Progenitor cell of endocrine pancreas (in vitro differentiated cells): ENCODE measurements around the gene RUNDC1. TPM values are rescaled to one million over a fixed set of nuclear protein-coding genes. Genes with fewer than 3 reads are reported as not detected.

Experiments
- DNase-seq: peaks from one replicate; pipeline ENCODE4 v3.0.0; 2021; ENCODE audit warnings: low spot score; ENCODE audit not compliant: unreplicated experiment
- H3K27ac Mint-ChIP-seq: 2 replicates; pipeline ENCODE4 v1.8.0; 2021; ENCODE audit warnings: mild to moderate bottlenecking, moderate library complexity, mixed read lengths
- H3K27me3 Mint-ChIP-seq: 2 replicates; pipeline ENCODE4 v1.8.0; 2021; ENCODE audit warnings: mixed read lengths
- H3K36me3 Mint-ChIP-seq: 2 replicates; pipeline ENCODE4 v1.8.0; 2022; ENCODE audit warnings: mixed read lengths; ENCODE audit not compliant: insufficient read depth
- H3K4me1 Mint-ChIP-seq: 2 replicates; pipeline ENCODE4 v1.8.0; 2021; ENCODE audit warnings: low read depth, mixed read lengths
- H3K4me3 Mint-ChIP-seq: 2 replicates; pipeline ENCODE4 v1.8.0; 2021; ENCODE audit warnings: low read depth, mild to moderate bottlenecking, moderate library complexity, mixed read lengths
- H3K9me3 Mint-ChIP-seq: 2 replicates; pipeline ENCODE4 v1.8.0; 2021; ENCODE audit warnings: low read depth, mixed read lengths
- total RNA-seq: library from RNA; stranded (reverse); gene quantifications from 2 replicates; pipeline ENCODE4 v1.2.1, GENCODE V29; 2021
- TF ChIP-seq, protein P1 (sequence below): fragments of 200-600 bp; sonication (generic); IDR thresholded peaks from one replicate; pipeline ENCODE4 v1.5.0; 2021; ENCODE audit warnings: antibody characterized with exemption, mild to moderate bottlenecking; ENCODE audit not compliant: unreplicated experiment

Gene RUNDC1
- total RNA-seq, 1 donor from 2014 or later: 22.6 TPM

DNA sequence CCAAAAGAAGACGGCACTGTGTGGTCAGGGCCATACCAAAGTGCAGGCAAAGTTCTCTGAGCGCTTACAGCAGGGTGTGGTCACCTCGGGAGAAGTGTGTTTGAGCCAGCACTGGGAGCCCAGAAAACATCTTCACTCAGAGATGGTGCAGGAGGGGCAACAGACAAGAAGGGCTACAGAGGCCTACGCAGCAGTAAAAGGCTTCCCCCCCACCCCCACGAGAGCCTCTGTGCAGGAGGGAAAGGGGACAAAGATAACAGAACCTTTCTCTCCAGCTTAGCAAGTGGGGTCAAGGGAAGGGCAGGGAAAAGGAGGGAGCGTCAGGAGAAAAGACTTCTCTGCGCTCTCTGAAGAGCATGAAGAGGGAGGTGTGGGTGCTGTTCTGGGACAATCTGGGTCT lies 39.1 kb downstream of the RUNDC1 start:
- Mint-ChIP-seq H3K27ac (peak overlapping the region; percentile 93), H3K9me3 (no peaks in the 10 kb centered on the region), H3K4me1 (peaks cover 30% of the 10 kb centered on the region), H3K36me3 (peaks cover 14% of the 10 kb centered on the region), H3K27me3 (no peaks in the 10 kb centered on the region), H3K4me3 (peak overlapping the region; percentile 95)
- DNase-seq: no peak
- TF ChIP-seq, protein P1, sequence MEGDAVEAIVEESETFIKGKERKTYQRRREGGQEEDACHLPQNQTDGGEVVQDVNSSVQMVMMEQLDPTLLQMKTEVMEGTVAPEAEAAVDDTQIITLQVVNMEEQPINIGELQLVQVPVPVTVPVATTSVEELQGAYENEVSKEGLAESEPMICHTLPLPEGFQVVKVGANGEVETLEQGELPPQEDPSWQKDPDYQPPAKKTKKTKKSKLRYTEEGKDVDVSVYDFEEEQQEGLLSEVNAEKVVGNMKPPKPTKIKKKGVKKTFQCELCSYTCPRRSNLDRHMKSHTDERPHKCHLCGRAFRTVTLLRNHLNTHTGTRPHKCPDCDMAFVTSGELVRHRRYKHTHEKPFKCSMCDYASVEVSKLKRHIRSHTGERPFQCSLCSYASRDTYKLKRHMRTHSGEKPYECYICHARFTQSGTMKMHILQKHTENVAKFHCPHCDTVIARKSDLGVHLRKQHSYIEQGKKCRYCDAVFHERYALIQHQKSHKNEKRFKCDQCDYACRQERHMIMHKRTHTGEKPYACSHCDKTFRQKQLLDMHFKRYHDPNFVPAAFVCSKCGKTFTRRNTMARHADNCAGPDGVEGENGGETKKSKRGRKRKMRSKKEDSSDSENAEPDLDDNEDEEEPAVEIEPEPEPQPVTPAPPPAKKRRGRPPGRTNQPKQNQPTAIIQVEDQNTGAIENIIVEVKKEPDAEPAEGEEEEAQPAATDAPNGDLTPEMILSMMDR: no peak

- Mint-ChIP-seq H3K36me3 (peaks cover 10% of the 10 kb centered on the region), H3K27ac (no peak overlapping the region), H3K27me3 (no peaks in the 10 kb centered on the region), H3K4me3 (peak overlapping the region; percentile 95), H3K9me3 (no peaks in the 10 kb centered on the region), H3K4me1 (peaks cover 29% of the 10 kb centered on the region)
- no peak for DNase-seq
- TF ChIP-seq, protein P1: no peak
Observed at GRCh38 chr17:43020030-43020621, 39.8 kb downstream of the RUNDC1 start.

DNA sequence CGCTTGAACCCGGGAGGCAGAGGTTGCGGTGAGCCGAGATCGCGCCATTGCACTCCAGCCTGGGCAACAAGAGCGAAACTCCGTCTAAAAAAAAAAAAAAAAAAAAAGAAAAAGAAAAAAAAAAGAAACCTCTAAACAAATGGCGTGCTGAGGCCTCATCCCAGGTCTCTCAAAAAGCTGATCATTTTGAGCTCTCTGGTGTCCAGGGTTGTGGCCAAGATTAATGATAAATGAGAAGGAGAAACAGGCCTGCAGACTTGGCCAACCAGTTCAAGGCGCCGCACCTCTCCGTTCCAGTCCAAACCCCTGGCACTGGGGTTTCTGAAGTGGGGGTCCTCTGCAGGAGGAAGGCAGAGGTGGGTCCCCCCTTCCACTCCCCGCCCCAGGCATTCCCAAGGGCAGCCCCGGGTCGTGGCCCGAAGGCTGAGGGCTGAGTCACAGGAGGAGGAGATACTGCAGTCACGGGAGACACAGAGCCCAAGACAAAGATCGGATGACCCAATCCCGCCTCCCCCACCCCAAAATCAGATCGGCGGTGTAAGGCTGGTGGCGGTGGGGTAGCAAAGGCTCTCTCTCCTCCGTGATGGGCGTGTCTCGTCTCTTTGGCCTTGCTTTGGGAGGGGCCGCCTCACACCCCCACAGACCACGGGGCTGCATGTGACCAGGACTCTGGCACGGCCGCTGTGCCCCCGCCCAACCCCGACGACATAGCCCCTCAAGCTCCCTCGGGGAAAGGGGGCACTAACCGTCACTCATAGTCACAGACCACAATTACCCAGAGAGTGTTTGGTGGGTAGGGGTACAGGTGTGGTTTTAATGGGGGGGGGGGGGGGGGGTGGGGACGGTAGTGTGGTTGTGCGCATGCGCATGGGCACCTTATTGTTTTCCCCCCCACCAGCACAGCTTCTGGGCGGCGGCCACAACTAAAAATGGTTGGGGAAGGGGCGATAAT lies 40.7 kb downstream of the RUNDC1 start:
- Mint-ChIP-seq H3K9me3 (no peaks in the 10 kb centered on the region), H3K4me1 (peaks cover 31% of the 10 kb centered on the region), H3K27me3 (no peaks in the 10 kb centered on the region), H3K4me3 (peak overlapping the region; percentile 95), H3K27ac (peak overlapping the region; percentile 96), H3K36me3 (peaks cover 5% of the 10 kb centered on the region)
- TF ChIP-seq, protein P1: no peak
- peak; percentile 46 for DNase-seq

DNA sequence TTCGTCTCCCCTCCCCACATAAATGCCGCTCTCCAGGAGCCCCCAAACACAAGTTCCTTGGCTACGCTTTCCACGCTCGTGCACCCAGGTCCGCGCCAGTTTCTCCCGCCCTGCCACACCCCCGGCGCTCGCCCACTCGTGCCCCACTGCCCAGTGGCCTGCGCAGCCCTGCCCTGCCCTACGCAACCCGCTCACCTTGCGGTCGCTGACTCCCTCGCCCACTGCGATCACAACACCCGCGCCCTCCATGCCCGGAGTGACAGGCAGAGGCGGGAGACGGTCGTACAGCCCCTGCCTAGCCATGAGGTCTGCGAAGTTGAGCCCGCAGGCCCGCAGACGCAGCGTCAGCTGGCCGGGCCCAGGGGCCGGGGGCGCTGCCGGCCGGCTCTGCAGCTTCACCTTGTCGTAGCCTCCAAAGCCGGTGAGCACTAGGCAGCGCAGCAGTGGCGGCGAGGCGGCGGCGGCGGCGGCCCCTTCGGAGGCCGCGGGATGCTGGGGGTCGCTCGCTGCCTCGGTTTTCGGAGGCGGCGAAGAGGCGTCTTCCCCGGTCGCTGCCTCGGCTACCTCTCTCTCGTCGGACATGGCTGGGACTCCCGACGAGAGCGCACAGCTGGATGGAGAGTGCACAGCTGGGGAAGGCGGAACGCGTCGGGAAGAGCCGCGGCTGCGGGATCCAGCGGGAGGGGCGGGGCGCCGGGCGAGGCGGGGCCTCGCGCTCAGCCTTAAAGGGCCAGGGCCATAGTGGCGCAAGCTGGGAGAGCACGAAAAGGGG lies 41.6 kb downstream of the RUNDC1 start, which contains the start of gene VAT1:
TSS of gene VAT1 (minus strand) at position 645 of the 772 bp plus-strand sequence. CDS start at position 582, 63 bp downstream.
- H3K27ac Mint-ChIP-seq: peak within 1 kb of the TSS; percentile 96
- H3K4me3 Mint-ChIP-seq: peak within 1 kb of the TSS; percentile 95
- peak; percentile 53 for DNase-seq
- peaks cover 31% of the 10 kb centered on the region for H3K4me1 Mint-ChIP-seq
- TF ChIP-seq, protein P1: no peak
- H3K9me3 Mint-ChIP-seq: no peaks in the 10 kb centered on the region
- H3K27me3 Mint-ChIP-seq: no peaks in the 10 kb centered on the region
- H3K36me3 Mint-ChIP-seq: peaks cover 5% of the 10 kb centered on the region
